NCI-H146 treated with DMSO at 0.1 percent for 48 hours (cell line): Measurements from ENCODE around the gene NELL2.
A peak's percentile ranks its signal among the peaks of the same experiment; 100 is the strongest.
"Not testable (repeated sequence)": the region's sequence is repeated elsewhere in the genome, so short reads cannot be mapped to it uniquely, and the experiment has no call there.

ENCODE experiments used
- DNase-seq: peaks from one replicate; lab custom pipeline; 2025; ENCODE audit not compliant: unreplicated experiment; lab: John Stamatoyannopoulos, UW

Gene NELL2

GRCh38 chr12:44875954-44876543, at the start of gene NELL2:
Gene NELL2 (minus strand): TSS chr12:44876315. CDS start chr12:44875869, 446 bp downstream.
- peak; percentile 35 for DNase-seq

- DNase-seq: no peak
These were observed 45.6 kb upstream of the NELL2 start for GRCh38 chr12:44921736-44922135.

- DNase-seq: no peak
These were observed 41.0 kb upstream of the NELL2 start for GRCh38 chr12:44917141-44917540.

- no peak for DNase-seq
These were observed 39.8 kb upstream of the NELL2 start for GRCh38 chr12:44915958-44916357.

GRCh38 chr12:44904321-44904720, 28.2 kb upstream of the NELL2 start:
- DNase-seq: no peak

GRCh38 chr12:44898108-44898507, 22.0 kb upstream of the NELL2 start:
- DNase-seq: not testable (repeated sequence)

GRCh38 chr12:44889926-44890325, 13.8 kb upstream of the NELL2 start:
- no peak for DNase-seq

GRCh38 chr12:44889162-44889561, 13.0 kb upstream of the NELL2 start:
- DNase-seq: no peak

GRCh38 chr12:44885902-44886301, 9.8 kb upstream of the NELL2 start:
- DNase-seq: no peak

- DNase-seq: no peak
These were observed 5.1 kb upstream of the NELL2 start for GRCh38 chr12:44881197-44881596.

- peak; percentile 15 for DNase-seq
These were observed 662 bp upstream of the NELL2 start for GRCh38 chr12:44876544-44877410.

GRCh38 chr12:44875417-44875953, 630 bp downstream of the NELL2 start:
- no peak for DNase-seq

- DNase-seq: no peak
These were observed 1.1 kb downstream of the NELL2 start for GRCh38 chr12:44874981-44875416.

GRCh38 chr12:44873898-44874297, 2.2 kb downstream of the NELL2 start:
- DNase-seq: no peak

GRCh38 chr12:44869503-44869902, 6.6 kb downstream of the NELL2 start:
- DNase-seq: no peak

GRCh38 chr12:44863867-44864266, 12.2 kb downstream of the NELL2 start:
- DNase-seq: no peak

GRCh38 chr12:44859998-44860689, 16.0 kb downstream of the NELL2 start:
- no peak for DNase-seq

GRCh38 chr12:44858226-44858855, 17.8 kb downstream of the NELL2 start:
- DNase-seq: no peak

- DNase-seq: no peak
These were observed 23.6 kb downstream of the NELL2 start for GRCh38 chr12:44852483-44852882.

GRCh38 chr12:44851586-44851985, 24.5 kb downstream of the NELL2 start:
- DNase-seq: no peak

GRCh38 chr12:44848703-44849085, 27.4 kb downstream of the NELL2 start:
- DNase-seq: no peak
